CMK (cell line): Measurements from ENCODE around the gene MBLAC1.

Experiments used
- DNase-seq: peaks from one replicate; pipeline ENCODE4 v3.0.0-alpha.2; 2010; ENCODE audit warnings: low read depth

The MBLAC1 gene

DNA sequence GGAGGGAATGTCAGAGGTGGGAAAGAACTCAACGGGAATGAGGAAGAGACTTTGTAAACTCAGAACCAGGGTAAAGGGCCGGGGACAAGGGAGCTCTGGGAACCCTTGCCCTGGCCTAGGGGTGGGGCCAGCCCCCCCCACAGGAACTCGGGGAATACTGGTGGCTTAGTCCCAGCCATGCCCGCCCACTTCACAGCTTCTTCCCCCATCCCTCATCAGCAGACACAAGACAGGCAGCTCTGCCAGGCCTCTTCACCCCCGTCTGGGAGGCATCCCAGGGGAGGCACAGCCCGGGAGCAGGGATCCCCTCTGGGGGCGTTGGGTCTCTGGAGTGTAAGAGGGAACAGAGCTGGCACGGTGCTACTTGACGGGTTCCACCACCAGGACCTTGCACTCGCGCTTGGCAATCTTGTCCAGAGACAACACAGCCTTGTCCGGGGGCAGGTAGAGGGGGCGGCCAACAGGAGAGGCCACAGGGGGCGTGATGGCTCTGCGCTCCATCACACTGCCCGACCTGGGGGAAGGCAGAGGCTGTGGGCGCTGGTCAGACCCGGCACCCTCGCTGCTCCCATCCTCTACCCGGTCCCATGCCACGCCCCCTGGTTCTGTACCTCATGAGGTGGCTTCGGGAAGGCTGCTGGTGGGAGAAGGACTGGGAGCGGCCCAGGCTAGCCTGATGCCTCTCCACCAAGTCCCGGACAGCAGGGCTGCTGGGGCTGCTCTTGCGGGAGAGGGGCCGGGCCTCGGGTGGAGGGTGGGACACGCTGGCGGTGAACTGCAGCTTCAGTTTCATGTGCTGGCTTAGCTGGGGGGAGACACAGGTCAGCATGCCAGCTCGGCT, 28.1 kb downstream of the MBLAC1 start:
- no peak for DNase-seq

DNA sequence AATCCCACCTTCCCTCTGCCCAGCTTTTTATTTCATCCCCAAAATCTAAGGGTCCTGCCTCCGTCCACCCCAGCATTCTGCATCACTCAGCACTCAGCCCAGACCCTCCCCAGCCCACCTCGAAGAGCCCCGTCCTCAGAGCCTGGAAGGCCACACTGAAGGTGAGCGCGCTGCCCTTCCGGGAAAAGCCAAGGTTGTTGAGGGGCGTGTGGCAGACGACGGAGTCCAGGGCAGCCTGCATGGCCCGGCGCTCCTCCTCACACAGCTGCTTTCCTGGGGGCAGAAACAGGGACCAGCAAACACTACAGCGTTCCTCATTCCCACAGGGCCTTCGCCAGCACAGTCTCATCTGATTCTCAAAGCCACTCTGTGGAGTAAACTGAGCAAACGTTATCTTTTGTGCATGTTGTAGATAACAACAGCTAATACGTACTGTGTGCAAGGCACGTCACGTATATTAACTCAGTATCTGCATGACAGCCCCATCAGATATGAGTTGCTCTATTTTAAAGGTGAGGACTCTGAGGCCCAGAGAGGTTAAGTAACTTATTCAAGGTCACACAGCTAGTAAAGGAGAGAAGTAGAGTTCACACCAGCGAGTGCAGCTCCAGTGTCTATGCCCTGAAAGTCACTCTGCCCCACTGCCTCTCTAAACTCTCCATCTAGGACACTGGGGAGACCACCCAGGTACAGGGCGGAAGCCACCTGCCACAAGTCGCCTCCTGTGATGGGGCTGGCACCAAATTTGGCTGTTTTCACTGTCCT, 29.0 kb downstream of the MBLAC1 start:
- DNase-seq = no peak

DNA sequence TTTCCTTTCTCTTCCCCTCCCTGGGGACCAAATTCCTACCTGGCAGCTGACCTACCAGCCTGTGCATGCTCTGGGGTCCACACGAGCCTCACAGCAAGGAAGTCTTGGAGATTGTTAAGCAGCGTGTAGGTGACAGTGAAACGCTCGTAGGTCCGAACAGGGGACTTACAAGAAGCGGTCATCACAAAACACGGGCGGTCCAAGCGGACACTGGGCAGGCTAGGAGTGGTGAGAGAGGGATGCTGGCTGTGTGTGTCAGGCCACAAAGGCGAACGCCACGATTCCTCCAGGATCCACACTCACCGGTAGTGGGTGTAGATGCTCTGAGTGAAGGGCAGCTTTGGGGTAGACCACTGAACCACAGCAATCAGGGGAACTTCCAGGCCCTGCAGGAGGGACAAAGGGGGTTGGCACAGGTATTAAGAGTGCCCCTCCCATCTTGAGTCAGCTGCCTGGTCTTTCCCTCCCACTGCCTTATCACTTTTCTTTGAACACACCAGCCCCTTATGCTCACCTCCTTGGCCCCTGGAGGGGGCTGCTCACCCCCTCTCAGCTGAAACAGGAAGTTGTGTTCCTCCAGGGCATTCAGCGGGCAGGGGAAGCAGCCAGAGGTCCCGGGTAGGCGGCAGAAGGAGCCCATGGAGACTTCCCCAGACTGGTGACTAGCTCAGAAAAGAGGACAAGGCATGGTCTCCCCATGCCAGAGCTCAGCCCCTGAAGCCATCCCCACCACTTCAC, 29.7 kb downstream of the MBLAC1 start:
- DNase-seq = no peak

DNA sequence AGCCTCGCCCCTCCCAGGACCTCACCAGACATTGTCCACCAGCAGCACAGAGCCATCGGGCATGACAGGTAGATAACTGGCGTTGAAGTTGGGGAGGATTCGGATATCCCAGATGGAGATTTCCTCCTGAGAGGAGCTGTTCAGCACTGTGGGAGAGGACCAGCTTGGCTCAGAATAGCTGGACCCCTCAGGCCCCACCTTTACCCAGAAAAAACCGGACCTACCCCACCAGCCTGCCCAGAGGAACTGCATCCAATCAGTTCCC, 30.2 kb downstream of the MBLAC1 start:
- DNase-seq = no peak

DNA sequence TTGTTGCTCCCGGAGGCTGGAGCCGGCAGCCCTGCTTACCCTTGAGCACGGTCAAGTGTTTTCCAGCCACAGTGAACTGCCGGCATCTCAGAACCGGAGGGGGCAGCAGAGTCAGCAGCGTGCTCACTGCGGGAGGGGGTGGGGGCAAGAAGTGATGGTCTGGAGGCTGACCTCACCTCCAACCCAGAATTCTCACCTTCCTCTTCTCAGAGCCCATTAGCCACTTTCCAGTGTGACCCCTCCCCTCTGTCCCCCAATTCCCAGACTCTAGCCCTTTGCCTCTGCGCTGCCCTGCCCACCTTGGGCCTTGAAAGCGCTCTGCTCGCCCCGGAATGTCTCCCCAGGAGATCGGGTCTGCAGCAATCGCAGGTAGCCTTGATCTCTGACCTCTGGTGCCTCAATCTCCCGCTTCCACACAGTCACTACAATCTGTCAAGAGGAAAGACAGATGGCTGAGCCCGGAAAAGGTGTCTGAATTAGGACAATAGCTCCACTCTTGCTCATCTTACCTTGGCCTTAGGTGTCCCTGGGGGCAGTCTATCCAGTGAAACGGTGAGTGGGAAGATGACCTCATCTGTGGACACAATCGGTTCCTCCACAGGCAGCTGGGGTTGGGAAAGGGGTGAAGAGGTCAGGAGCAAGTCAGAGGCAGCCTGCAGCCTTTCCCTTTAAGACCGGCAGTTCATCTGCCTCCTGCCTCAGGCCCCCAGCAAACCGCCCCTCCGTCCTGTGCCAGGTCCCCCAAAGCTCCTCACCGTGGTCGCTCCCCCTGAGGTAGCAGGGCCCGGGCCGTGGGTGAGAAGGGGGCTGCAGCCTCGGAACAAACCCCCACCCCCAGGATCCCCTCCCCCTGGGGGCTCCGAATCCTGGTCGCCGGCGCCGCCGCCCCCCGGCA, 30.8 kb downstream of the MBLAC1 start:
- no peak for DNase-seq

DNA sequence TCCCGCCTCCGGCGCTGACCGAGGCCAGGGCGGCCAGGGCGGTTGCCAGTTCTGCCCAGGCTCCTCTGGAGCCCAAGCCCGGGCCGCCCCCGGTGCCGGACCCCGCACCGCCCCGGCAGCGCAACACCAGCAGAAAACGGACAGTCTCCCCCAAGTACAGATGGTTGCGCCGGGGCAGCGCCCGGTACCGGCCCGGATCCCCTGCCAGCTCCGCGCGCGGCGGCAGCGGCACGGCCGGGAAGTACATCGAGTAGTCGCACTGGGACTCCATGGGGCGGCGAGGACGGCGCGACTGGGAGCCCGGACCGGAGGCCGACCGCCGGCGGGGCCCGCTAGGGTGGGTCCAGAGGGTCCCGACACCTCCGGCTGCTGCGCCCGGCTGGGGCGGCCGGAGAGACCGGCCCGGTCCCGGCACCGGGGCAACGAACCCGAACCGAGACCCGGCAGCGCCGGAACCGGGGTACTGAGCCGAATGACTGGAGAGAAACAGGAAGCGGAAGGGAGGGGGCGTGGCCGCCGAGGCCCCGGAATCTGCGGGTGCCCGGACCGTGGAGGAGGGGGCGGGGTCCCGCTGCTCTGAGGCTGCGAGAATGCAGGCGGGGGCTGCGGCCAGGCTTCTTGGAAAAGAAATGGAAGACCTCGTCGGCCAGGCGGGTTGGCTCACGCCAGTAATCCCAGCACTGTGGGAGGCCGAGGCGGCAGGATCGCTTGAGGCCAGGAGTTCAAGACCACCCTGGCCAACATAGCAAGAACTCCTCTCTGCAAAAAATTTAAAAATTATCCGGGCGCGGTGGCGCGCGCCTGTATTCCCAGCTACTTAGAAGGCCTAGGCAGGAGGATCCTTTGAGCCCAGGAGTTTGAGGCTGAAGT, 31.7 kb downstream of the MBLAC1 start, which contains the start of gene TRAPPC14:
TRAPPC14 (minus strand) TSS at position 495 of the 870 bp plus-strand sequence; CDS start at position 271, 224 bp downstream.
- DNase-seq = peak; percentile 78

DNA sequence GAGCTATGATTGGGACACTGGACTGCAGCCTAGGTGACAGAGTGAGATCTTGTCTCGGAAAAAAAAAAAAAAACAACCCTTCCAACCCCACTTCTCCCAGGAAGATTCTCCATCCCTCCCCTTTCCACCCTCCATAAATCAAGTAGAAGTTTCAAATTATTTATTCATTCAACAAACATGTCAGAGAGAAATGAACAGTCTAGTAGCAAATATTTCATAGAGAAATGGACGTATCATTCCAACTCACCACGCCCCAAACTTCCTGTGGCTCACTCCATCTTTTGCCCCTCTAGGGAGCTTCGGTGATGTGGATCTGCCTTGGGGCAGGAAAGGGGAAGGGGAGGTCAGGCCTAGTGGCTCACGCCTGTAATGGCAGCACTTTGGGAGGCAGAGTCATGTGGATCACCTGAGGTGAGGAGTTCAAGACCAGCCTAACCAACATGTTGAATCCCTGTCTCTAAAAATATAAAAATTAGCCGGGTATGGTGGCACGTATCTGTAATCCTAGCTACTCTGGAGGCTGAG, 32.4 kb downstream of the MBLAC1 start:
- no peak for DNase-seq

DNA sequence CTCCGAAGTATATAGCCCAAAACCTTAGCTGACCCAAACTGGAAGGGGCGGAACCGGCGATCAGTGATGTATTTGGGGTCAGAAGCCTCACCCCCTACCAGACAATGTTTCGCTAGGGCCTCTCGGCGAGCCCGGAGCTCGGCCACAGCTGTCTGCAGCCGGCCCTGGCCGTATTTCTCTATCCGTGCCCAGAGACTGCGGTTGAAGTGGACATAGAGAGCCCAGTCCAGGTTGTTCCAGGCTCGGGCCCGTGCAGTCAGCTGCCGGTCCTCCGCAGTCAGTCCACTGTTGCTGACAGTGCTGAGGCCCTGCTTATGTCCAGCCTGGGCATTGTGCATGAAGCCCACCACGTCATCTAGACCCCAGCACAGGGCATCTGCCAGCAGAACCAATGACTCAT, 33.3 kb downstream of the MBLAC1 start:
- no peak for DNase-seq

DNA sequence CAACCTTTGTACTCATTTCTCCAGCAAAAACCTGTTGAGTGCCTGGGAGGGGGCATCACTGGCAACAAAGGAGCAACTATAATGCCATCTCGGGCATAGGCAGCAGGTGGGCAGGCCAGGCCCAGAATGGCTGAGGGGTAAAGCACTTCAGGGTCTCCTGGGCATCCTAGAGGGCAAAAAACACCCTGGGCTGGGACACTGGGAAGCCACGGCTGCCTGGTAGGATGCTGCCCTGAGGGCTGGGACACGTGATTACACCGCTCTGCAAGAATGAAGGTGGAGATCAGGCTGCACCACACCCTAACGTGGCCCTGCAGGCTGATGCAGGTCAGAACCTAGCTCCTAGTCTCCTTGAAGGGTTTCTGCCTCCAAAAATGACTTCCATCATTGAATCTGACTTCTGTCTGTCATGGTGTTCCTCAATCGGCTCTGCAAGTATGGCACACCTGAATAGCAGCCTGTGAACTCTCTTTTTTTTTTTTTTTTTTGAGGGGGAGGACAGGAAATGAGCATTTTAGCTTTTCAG, 36.3 kb downstream of the MBLAC1 start:
- no peak for DNase-seq

DNA sequence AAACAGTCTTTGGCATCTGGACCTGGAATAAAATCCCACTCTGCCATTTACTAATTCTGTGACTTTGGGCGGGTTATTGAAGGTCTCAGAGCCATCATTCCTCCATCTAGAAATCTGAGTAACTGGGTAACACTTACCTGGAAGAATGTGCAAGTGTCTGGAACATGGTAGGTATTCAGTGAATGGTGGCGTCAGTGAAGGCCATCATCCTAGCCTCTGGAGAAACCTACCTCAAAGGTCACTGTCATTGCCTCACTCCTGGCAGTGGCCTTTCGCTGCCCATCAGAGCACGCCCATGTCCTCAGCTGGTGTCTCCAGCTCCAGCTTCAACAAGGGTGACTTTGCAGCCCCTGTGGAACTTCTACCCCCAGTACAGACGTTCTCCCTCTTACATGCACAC, 37.1 kb downstream of the MBLAC1 start:
- no peak for DNase-seq

DNA sequence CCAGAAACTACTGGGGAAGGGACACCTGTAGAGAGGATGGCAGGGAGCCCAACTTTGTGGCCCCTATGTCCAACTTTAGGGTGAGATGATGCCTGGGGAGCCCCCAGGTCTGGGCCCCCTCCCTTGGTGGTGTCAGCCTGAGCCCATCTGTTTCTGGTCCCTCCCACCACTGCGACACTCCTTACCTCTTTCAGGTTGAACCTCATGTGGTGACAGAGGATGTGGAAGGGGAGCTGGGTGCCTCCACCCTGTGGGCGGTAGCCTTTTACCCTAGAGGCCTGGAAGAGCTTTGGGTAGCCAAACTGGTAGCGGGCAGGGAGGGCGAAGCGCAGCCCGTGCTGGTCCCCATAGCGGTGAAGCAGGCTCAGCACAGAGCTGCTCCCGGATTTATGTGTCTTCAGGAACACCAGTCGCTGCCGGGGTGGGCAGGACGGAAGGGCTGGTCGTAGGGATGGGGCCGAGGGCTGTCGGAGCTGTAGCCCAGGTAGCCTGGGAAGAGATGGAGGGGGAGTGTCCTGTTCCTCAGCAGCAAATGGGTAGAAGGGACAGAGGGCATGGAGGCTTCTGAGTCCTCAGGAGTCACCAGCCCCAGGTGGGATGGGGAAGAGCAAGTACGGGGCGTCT, 39.7 kb downstream of the MBLAC1 start:
- no peak for DNase-seq

DNA sequence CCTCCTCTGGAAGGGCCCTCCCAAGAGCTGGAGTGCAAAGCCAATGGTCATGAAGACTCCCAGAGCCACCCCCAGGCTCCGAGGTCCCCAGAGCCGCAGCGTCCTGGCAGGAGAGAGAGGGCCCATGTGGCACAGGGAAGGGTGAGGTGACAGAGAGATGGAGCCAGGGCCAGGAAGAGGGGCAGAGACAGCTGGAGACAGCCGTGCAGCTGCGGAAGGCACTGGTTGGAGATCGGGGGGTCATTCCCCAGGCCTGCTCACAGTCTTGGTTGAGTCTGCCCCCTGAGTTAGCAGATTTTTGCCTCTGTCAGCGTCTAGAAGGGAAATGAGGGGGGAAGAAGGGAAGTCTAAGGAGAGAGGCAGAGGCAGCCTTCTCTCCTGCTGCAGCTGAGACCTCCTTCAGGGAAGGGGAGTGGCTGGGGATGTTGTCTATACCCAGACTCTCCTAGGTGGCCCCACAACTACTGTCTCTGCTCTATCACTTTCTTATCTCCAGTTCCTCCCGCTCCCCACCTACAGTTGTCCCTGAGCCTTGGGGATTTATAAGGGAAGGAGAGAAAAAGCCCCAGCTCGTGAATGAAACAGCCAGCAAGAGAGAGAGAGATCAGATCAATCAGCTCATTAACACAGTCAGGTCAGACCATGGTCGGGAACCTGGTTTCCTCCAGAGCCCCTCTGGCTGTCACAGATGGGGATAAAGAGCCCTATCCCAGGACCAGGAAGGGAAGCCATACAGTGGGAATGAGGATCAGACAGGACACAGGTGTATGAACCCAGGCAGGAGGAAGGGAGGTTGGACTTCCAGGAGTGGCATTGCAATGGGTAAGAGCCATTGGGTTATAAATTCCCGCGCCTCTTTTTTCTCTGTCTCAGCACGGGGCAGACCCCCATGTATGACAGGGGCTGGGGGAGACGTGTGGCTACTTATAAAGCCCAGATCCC, 40.5 kb downstream of the MBLAC1 start:
- DNase-seq = no peak

DNA sequence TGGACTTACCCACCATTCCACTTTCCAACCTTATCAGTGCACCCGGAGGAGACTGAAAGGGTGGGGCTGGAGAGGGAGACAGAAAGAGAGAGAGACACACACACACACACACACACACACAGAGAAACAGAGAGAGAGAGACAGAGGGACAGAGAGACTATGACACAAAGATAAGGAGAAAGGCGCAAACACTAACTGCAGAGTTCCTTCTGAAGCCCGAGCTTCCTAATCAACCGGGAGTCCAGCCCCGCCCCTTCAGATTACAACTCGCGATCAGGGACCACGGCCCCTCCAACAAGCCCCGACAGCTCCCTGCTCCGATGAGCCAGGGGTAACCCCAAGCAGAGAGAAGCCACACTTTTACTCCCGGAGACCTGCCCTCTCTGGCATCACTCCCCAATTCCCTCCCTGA, 41.2 kb downstream of the MBLAC1 start:
- DNase-seq = no peak

DNA sequence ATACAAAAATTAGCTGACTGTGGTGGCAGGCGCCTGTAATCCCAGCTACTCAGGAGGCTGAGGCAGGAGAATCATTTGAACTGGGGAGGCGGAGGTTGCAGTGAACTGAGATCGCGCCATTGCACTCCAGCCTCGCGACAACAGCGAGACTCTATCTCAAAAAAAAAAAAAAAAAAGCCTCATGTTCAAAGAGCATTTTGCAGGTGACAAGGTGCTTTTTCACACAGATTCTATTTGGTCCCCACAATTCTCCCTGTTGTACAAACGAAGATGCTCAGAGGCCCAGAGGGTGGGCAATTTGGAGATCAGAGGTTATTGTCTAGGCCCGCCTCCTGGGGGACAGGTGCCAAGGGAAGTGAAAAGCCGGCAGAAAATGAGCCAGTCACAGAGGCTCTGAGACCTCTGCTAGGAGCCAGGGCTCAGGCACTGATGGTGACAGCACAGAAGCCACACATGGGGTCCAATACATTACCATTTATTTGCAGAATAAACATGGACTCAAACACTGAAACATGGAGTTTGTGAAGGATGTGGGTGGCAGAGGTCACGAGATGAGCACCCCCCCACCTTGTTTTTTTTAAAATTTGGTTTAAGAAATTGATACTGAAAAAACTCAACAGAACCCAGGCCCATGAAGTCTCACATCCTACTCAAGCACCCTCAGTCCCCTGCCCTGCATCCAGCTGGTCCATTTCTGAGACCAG, 42.5 kb downstream of the MBLAC1 start:
- no peak for DNase-seq

DNA sequence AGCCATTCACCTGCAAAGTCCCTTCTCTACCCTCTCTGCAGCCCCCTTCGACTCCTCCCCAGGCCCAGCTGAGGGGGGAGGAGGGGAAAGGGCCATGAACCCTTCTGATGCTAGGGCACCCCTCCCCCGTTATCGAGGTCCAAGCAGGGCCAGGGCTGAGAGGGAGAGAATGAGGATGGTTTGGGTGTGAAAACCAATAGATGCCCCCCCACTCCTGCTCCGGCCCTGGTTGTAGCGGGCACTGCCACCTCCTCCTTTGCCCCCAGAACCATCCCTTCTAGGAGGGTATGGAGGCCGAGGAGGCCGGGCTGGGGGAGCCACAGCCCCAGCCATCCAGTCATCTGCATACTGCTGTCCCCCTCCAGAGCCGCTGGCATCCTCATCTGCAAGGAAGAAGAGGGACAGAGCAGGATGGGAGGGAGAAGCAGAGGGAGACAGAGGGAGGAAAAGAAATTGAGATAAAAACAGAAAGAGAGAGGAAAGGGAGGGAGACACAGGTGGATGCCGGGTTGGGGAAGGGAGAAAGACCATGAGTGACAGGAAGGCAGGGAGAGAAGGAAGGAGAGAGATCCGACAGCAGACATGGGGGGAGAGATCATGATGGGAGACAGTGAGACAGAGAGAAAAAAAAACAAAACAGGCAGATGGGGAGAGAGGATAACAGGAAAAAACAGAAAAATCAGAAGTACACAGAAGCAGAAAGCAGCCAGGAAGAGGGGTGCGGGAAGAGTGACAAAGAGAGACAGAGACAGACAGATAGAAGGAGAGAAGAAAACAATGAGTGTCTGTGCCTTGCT, 43.5 kb downstream of the MBLAC1 start:
- no peak for DNase-seq

DNA sequence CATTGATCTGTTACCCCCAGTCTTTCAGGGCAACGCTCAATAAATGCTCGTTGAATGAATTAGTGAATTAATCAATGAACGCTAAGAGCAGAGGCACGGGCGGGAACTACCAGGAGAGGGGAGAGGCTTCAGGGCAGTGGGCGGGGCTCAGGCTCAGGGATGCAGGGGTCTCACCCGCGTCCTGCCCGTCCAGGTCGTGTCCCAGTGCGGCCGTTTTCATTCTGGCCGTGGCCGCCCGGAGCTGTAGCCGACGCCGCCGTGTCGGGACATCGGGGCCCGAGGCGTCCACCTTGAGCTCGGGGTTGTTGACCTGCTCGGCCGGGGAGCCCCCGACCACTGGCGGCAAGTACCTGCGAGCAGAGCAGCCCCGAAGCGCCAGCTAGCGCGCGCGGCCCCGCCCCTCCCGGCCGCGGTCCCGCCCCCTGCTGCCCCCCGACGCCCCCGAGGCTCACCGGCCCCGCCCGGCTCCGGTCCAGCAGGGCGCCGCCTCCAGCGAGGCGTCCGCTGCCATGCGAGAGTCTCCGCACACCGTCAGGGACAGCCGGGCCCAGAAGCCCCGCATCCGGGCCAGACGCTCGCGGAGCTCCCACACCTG, 44.4 kb downstream of the MBLAC1 start:
- DNase-seq = no peak

DNA sequence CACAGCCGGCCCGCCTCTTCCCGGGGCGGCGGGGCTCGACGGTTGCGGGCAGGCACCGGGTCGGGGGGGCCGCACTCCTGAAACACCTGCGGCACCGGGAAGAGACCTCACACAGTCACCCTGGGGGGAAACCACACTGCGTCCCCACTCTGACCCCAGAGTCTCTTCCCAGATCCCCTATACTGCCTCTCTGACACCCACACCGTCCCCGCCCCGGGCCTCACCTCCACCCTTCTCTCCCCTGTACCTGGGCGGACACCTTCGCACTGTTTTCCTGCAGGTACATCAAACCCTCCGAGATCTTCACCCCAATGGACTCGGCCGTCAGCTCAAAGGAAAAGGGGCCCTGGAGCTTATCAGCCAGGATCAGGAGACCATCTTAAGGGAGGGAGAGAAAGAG, 45.1 kb downstream of the MBLAC1 start:
- no peak for DNase-seq
